ENCODE results near the gene C1QTNF12. TPM values are rescaled to one million over a fixed set of nuclear protein-coding genes. Genes with fewer than 3 reads are reported as not detected.

C1QTNF12 gene
- polyA plus RNA-seq, 2 donors, result 1.6 to 3.0 TPM

DNA sequence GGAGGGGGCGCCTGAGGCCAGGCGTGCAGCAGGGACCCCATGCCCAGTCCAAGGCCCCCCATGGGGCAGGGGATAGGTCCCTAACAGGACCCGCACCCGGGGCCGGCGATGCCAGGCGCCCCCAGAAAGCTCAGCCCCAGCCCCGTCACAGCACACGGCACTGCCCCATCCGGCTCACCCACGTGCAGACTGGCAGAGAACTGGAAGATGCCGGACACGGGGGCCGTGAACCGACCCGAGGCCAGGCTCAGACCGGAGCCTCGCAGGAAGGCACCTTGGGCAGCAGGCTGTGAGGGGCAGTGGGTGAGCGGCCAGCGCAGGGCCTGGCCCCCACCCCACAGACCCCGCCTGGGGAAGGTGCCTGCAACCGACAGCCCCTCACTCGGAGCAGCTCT lies 3.3 kb downstream of the C1QTNF12 start:
- Histone ChIP-seq H3K4me1 (ENCODE audit: control insufficient read depth in 2 of 2, insufficient read depth in 2 of 2, low read length in 1 of 2) (peaks cover 4 to 15% of the 10 kb centered on the region in 2 donors), H3K27ac (ENCODE audit: low read depth in 2 of 2, low read length in 1 of 2) (no peak overlapping the region), H3K36me3 (ENCODE audit: control insufficient read depth in 2 of 2, insufficient read depth in 2 of 2, low read length in 1 of 2) (no peaks in the 10 kb centered on the region), H3K27me3 (ENCODE audit: control insufficient read depth in 1 of 2, insufficient read depth in 2 of 2, low read length in 2 of 2) (peaks cover 0 to 11% of the 10 kb centered on the region in 2 donors), H3K4me3 (ENCODE audit: low read depth in 1 of 2, low read length in 2 of 2) (no peak overlapping the region), H3K9me3 (ENCODE audit: control insufficient read depth in 2 of 2, insufficient read depth in 1 of 2, low read depth in 1 of 2, low read length in 1 of 2) (peaks cover 0 to 5% of the 10 kb centered on the region in 2 donors)
- 87 to 92% methylated on average over 22 to 23 of the region's 23 CpGs for WGBS, 2 donors

DNA sequence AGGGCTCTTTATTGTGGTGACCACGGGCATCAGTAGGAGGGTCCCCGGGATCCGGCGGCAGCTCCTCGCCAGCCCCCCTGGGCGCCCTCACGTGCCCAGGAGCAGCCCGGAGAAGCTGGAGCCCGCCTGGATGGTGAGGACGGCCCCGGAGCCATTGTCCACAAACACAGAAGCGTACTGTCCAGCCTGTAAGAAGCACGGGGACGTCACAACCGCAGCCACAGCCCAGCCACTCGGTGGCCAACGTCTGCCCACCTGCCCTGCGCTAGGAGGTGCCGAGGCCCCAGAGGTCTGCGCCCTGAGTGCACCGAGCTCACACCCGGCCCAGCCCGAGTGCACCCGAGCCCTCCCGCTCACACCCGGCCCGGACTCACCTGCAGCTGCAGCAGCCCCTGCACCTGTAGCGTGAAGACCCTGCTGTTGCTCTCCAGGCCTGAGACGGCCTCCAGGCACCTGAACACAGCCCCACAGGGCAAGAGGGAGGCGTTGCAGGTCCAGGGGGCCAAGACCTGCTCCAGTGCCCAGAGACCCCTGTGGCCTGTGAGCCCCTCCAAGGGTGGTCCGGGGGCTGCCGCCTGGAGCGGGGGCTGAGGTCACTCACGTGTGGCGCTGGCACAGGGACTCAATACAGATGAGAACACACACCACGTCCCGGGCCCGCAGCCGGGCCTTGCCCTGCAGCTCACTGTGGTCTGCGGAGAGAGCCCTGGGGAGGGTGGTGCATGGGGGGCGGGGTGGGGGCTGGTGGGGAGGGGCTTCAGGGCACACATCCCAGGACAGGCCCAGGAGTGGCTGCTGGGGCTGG lies 3.9 kb downstream of the C1QTNF12 start:
- Histone ChIP-seq H3K27me3 (ENCODE audit: control insufficient read depth in 1 of 2, insufficient read depth in 2 of 2, low read length in 2 of 2) (peaks cover 0 to 11% of the 10 kb centered on the region in 2 donors), H3K4me1 (ENCODE audit: control insufficient read depth in 2 of 2, insufficient read depth in 2 of 2, low read length in 1 of 2) (peaks cover 4 to 21% of the 10 kb centered on the region in 2 donors), H3K4me3 (ENCODE audit: low read depth in 1 of 2, low read length in 2 of 2) (no peak overlapping the region), H3K27ac (ENCODE audit: low read depth in 2 of 2, low read length in 1 of 2) (no peak overlapping the region), H3K9me3 (ENCODE audit: control insufficient read depth in 2 of 2, insufficient read depth in 1 of 2, low read depth in 1 of 2, low read length in 1 of 2) (peaks cover 0 to 5% of the 10 kb centered on the region in 2 donors), H3K36me3 (ENCODE audit: control insufficient read depth in 2 of 2, insufficient read depth in 2 of 2, low read length in 1 of 2) (no peaks in the 10 kb centered on the region)
- WGBS, 2 donors, result 84 to 87% methylated on average over 40 to 41 of the region's 41 CpGs

DNA sequence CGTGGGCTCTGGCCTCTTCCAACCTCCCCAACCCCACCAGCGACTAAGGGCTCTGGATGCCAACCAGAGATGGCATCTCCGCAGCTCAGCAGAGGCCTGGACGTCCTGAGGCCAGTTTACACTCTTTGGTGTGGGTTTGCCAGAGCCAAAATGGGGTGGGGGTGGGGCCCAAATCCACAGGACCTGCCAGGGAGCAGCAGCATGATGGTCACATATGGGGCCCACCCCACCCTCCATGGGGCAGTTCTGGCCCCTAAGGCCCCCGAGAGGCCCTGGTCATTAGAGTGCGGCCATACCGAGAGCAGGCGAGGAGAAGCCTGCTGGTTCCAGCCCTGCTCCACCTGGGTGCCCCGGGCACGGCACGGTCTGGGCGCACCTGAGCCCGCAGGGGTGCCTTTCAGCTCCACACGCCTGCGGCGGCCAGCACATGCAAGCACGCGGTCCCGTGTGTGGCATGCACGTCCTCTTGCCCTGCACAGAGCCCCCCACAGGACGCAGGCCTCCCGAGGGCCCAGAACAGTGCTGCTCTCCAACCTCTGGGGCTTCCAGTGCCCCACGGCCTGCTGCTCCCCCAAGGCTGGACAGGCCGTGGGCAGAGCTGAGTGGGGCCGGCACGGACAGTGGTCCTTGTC lies 4.8 kb downstream of the C1QTNF12 start:
- H3K9me3 ChIP-seq (ENCODE audit: control insufficient read depth in 2 of 2, insufficient read depth in 1 of 2, low read depth in 1 of 2, low read length in 1 of 2), result peaks cover 0 to 5% of the 10 kb centered on the region in 2 donors
- H3K27me3 ChIP-seq (ENCODE audit: control insufficient read depth in 1 of 2, insufficient read depth in 2 of 2, low read length in 2 of 2), result peaks cover 0 to 11% of the 10 kb centered on the region in 2 donors
- no peak overlapping the region for H3K27ac ChIP-seq (ENCODE audit: low read depth in 2 of 2, low read length in 1 of 2)
- H3K36me3 ChIP-seq (ENCODE audit: control insufficient read depth in 2 of 2, insufficient read depth in 2 of 2, low read length in 1 of 2), result no peaks in the 10 kb centered on the region
- 71 to 77% methylated on average over 26 of the region's 26 CpGs for WGBS, 2 donors
- peaks cover 2 to 26% of the 10 kb centered on the region in 2 donors for H3K4me1 ChIP-seq (ENCODE audit: control insufficient read depth in 2 of 2, insufficient read depth in 2 of 2, low read length in 1 of 2)
- no peak overlapping the region for H3K4me3 ChIP-seq (ENCODE audit: low read depth in 1 of 2, low read length in 2 of 2)

DNA sequence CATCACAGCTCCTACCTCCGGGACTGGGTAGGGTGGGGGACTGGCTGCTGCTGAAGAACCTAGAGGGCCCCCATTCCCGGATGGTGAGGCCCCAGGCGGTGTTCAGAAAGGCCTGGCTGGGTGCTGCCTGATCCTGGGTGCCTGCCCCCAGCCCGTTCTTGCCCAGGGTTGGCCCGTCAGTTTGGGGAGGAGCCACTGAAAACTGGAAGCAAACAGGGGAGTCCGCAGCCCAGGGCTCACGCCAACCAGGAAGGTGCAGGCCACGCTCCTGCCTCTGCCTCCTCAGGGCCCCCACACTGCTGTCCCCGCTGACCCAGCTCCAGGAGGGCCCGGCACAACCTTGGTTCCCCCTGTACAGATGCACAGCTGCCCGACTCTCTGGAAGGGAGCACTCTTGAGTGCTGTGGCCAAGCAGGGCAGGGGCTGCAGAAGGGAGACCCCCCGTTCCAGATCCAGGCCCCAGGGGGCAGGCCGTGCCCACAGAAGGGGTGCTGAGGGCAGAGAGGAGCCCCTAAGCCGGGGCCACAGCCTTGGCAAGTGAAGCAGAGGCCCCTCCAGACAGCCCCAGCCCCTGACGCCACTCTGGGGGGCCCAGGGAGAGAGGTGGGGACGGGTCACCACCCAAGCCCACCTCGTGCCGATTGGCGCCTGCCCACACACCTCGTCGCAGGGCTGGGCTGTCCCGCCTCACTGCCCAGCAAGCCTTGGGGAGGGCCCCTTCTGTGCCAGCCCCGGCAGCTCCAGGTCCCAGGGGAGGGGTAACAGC lies 5.5 kb downstream of the C1QTNF12 start:
- 34 to 39% methylated on average over 15 to 23 of the region's 23 CpGs for WGBS, 2 donors
- no peaks in the 10 kb centered on the region for H3K36me3 ChIP-seq (ENCODE audit: control insufficient read depth in 2 of 2, insufficient read depth in 2 of 2, low read length in 1 of 2)
- no peak overlapping the region for H3K27ac ChIP-seq (ENCODE audit: low read depth in 2 of 2, low read length in 1 of 2)
- H3K4me1 ChIP-seq (ENCODE audit: control insufficient read depth in 2 of 2, insufficient read depth in 2 of 2, low read length in 1 of 2), result peaks cover 2 to 23% of the 10 kb centered on the region in 2 donors
- no peak overlapping the region for H3K4me3 ChIP-seq (ENCODE audit: low read depth in 1 of 2, low read length in 2 of 2)
- peaks cover 0 to 5% of the 10 kb centered on the region in 2 donors for H3K9me3 ChIP-seq (ENCODE audit: control insufficient read depth in 2 of 2, insufficient read depth in 1 of 2, low read depth in 1 of 2, low read length in 1 of 2)
- H3K27me3 ChIP-seq (ENCODE audit: control insufficient read depth in 1 of 2, insufficient read depth in 2 of 2, low read length in 2 of 2), result peaks cover 0 to 11% of the 10 kb centered on the region in 2 donors

- H3K27me3 ChIP-seq (ENCODE audit: control insufficient read depth in 1 of 2, insufficient read depth in 2 of 2, low read length in 2 of 2), result peaks cover 0 to 5% of the 10 kb centered on the region in 2 donors
Observed at GRCh38 chr1:1240348-1240732, 6.2 kb downstream of the C1QTNF12 start.

DNA sequence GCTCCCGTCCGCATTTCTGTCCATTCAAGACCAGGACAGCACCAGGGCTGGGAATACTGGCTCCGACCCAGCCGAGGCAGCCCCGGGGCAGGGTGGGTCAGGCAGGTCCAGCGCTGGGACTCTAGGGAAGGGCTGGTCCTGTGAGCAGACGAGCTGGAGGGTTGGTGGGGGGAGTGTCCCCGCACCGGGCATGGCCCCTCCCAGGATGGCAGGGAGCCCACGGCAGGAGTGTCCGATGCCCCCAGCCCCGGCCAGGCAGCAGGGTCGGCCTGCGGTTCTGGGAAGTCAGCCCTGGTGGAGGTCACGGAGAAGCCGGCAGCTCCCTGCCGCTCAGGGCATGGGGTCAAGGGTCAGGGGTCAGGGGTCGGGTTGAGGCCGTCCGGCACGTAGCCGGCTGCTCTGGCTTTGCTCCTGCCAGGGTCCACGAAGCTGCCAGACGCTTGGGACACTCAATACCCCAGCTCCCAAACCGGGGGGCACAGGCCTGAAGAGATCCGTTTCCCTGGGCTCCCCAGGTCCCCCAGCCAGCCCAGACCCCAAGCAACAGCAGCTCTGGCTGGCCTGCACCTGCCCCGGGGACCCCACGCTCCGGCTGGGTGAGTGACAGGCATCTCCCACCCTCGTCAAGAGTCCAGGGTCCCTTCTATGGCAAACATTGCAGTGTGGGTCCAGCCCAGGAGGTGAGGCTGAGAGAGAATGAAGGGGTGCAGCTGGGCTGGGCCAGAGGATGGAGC lies 6.7 kb downstream of the C1QTNF12 start:
- H3K27me3 ChIP-seq (ENCODE audit: control insufficient read depth in 1 of 2, insufficient read depth in 2 of 2, low read length in 2 of 2), result peaks cover 0 to 5% of the 10 kb centered on the region in 2 donors

More at GRCh38 chr1:1240348-1240732, 6.2 kb downstream of the C1QTNF12 start:
- 38 to 48% methylated on average over 11 of the region's 11 CpGs for WGBS, 2 donors
- Histone ChIP-seq H3K27ac (ENCODE audit: low read depth in 2 of 2, low read length in 1 of 2) (no peak overlapping the region), H3K9me3 (ENCODE audit: control insufficient read depth in 2 of 2, insufficient read depth in 1 of 2, low read depth in 1 of 2, low read length in 1 of 2) (peaks cover 0 to 5% of the 10 kb centered on the region in 2 donors), H3K4me1 (ENCODE audit: control insufficient read depth in 2 of 2, insufficient read depth in 2 of 2, low read length in 1 of 2) (peaks cover 2 to 23% of the 10 kb centered on the region in 2 donors), H3K4me3 (ENCODE audit: low read depth in 1 of 2, low read length in 2 of 2) (no peak overlapping the region), H3K36me3 (ENCODE audit: control insufficient read depth in 2 of 2, insufficient read depth in 2 of 2, low read length in 1 of 2) (peaks cover 0 to under 1% of the 10 kb centered on the region in 2 donors)

DNA sequence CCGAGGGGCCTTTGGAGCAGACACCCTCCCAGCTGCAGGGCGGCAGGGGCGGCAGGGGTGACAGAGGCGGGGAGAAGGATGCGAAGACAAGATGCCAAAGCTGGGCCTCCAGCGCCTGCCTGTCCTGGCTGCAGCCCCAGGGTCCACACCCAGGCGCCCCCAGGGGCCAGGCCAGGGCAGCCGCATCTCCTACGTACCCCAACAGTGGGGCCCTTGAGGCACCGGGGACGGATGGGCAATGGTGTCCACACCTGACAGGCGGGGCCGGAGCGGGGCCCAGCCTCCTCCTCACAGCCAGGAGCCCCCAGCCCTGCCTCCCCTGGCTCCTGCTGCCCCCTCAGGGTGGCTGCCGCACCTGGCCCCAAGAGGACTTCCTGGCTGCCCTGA lies 7.3 kb downstream of the C1QTNF12 start:
- 39 to 46% methylated on average over 11 to 15 of the region's 15 CpGs for WGBS, 2 donors
- Histone ChIP-seq H3K27me3 (ENCODE audit: control insufficient read depth in 1 of 2, insufficient read depth in 2 of 2, low read length in 2 of 2) (peaks cover 0 to 5% of the 10 kb centered on the region in 2 donors), H3K36me3 (ENCODE audit: control insufficient read depth in 2 of 2, insufficient read depth in 2 of 2, low read length in 1 of 2) (peaks cover 0 to 2% of the 10 kb centered on the region in 2 donors), H3K4me3 (ENCODE audit: low read depth in 1 of 2, low read length in 2 of 2) (no peak overlapping the region), H3K27ac (ENCODE audit: low read depth in 2 of 2, low read length in 1 of 2) (no peak overlapping the region), H3K9me3 (ENCODE audit: control insufficient read depth in 2 of 2, insufficient read depth in 1 of 2, low read depth in 1 of 2, low read length in 1 of 2) (peaks cover 0 to 5% of the 10 kb centered on the region in 2 donors), H3K4me1 (ENCODE audit: control insufficient read depth in 2 of 2, insufficient read depth in 2 of 2, low read length in 1 of 2) (peaks cover 2 to 23% of the 10 kb centered on the region in 2 donors)

More for the DNA sequence above, 6.7 kb downstream of the C1QTNF12 start:
- Histone ChIP-seq H3K9me3 (ENCODE audit: control insufficient read depth in 2 of 2, insufficient read depth in 1 of 2, low read depth in 1 of 2, low read length in 1 of 2) (peaks cover 0 to 5% of the 10 kb centered on the region in 2 donors), H3K27ac (ENCODE audit: low read depth in 2 of 2, low read length in 1 of 2) (no peak overlapping the region), H3K4me3 (ENCODE audit: low read depth in 1 of 2, low read length in 2 of 2) (no peak overlapping the region), H3K36me3 (ENCODE audit: control insufficient read depth in 2 of 2, insufficient read depth in 2 of 2, low read length in 1 of 2) (peaks cover 0 to 2% of the 10 kb centered on the region in 2 donors), H3K4me1 (ENCODE audit: control insufficient read depth in 2 of 2, insufficient read depth in 2 of 2, low read length in 1 of 2) (peaks cover 2 to 23% of the 10 kb centered on the region in 2 donors)
- WGBS, 2 donors, result 22% methylated on average over 29 to 30 of the region's 30 CpGs

DNA sequence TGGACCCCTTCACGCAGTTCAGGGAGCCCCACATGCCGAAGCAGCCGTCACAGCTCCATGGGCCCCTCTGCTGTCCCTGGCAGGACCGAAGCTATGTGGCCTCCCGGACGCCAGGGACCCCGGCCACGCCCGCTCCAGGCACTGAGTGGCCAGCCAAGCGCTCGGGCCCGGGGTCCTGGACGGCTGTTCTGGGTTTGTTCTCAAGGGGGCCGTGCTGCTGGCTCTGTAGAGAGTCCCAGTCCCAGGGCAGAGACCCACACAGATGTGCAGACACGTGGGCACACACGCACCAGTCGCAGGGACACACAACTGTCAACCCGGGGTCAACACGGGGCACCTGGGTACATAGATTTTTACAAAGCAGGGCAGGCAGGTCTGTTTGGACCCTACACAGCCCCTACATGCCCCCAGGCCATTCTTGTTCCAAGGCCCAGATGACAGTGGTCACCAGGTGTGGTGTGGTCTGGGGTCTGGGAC lies 7.8 kb downstream of the C1QTNF12 start:
- 52 to 65% methylated on average over 19 of the region's 19 CpGs for WGBS, 2 donors
- H3K4me3 ChIP-seq (ENCODE audit: low read depth in 1 of 2, low read length in 2 of 2), result no peak overlapping the region

More for the DNA sequence above, 7.8 kb downstream of the C1QTNF12 start:
- Histone ChIP-seq H3K36me3 (ENCODE audit: control insufficient read depth in 2 of 2, insufficient read depth in 2 of 2, low read length in 1 of 2) (peaks cover 0 to 2% of the 10 kb centered on the region in 2 donors), H3K27ac (ENCODE audit: low read depth in 2 of 2, low read length in 1 of 2) (no peak overlapping the region), H3K27me3 (ENCODE audit: control insufficient read depth in 1 of 2, insufficient read depth in 2 of 2, low read length in 2 of 2) (peaks cover 0 to 5% of the 10 kb centered on the region in 2 donors), H3K9me3 (ENCODE audit: control insufficient read depth in 2 of 2, insufficient read depth in 1 of 2, low read depth in 1 of 2, low read length in 1 of 2) (peaks cover 0 to 5% of the 10 kb centered on the region in 2 donors), H3K4me1 (ENCODE audit: control insufficient read depth in 2 of 2, insufficient read depth in 2 of 2, low read length in 1 of 2) (peaks cover 2 to 23% of the 10 kb centered on the region in 2 donors)
